ENCODE measurements around the gene MORF4L1.
"Not testable (repeated sequence)": the region's sequence is repeated elsewhere in the genome, so short reads cannot be mapped to it uniquely, and the experiment has no call there.

- not testable (repeated sequence) for TF ChIP-seq CTCF (conservative IDR thresholded peaks at IDR 0.05; ENCODE audit: low read length); EZH2phosphoT487 (IDR thresholded peaks at IDR 0.05; ENCODE audit: borderline replicate concordance)
Observed at GRCh38 chr15:78902281-78903032, 29.8 kb downstream of the MORF4L1 start.
